ENCODE data around the gene PLD4.

The PLD4 gene

DNA sequence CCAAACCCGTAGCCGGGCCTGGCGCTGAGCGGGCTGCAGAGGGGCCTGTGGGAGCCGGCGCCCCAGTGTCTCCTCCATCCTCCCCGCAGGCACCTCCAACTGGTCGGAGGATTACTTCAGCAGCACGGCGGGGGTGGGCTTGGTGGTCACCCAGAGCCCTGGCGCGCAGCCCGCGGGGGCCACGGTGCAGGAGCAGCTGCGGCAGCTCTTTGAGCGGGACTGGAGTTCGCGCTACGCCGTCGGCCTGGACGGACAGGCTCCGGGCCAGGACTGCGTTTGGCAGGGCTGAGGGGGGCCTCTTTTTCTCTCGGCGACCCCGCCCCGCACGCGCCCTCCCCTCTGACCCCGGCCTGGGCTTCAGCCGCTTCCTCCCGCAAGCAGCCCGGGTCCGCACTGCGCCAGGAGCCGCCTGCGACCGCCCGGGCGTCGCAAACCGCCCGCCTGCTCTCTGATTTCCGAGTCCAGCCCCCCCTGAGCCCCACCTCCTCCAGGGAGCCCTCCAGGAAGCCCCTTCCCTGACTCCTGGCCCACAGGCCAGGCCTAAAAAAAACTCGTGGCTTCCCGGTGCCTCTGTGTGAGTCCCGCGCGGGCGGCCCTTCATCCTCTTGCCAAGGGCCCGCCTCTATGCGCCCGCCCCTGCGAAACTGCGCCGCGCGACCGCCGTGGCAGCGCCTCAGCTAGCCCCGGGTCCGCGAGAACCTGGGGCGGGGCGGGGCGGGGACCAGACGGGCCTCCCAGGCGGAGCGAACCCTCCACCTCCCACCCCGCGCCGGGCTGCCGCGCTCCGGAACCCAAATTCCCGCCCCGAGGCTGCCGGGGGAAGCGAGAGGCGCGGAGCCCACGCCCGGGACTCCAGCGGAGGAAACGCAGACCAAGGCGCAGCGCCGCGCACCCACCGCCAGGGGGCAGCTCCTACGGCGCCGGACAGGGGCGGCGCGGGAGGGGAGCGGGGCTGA, 8.3 kb downstream of the PLD4 start:
- Histone ChIP-seq H2BK5ac (ENCODE audit: low read depth, low read length, poor library complexity, severe bottlenecking) (no peak overlapping the region), H3K14ac (ENCODE audit: low read length in 2 of 2) (no peak overlapping the region), H3K4me3 (ENCODE audit: insufficient read depth in 1 of 2, low read depth in 1 of 2, low read length in 2 of 2) (peak overlapping the region; percentile 50 to 69), H2BK15ac (ENCODE audit: low read depth, poor library complexity, severe bottlenecking) (peak overlapping the region; percentile 68), H4K91ac (ENCODE audit: low read length) (no peak overlapping the region), H2AFZ (ENCODE audit: low read depth, low read length) (peak overlapping the region; percentile 54), H3K18ac (ENCODE audit: low read depth in 1 of 2, low read length in 2 of 2) (peak overlapping the region; percentile 44 to 54), H3K79me1 (replicated peaks; ENCODE audit: low read length, poor library complexity, severe bottlenecking) (no peaks in the 10 kb centered on the region), H3K4me2 (ENCODE audit: low read length, poor library complexity, severe bottlenecking) (peak overlapping the region; percentile 85), H2BK120ac (ENCODE audit: low read depth, low read length) (peak overlapping the region; percentile 59), H3K4ac (ENCODE audit: low read depth in 1 of 2, low read length in 2 of 2) (peak overlapping the region in 1 of 2 experiments; percentile 26), H3K36me3 (ENCODE audit: control insufficient read depth in 1 of 2, insufficient read depth in 2 of 2, low read depth in 1 of 2, low read length in 2 of 2) (peaks cover 3 to 12% of the 10 kb centered on the region in 2 experiments), H4K8ac (ENCODE audit: low read length) (peak overlapping the region; percentile 53), H2AK5ac (ENCODE audit: low read length, severe bottlenecking) (no peak overlapping the region), H3K27ac (ENCODE audit: low read length, poor library complexity, severe bottlenecking) (no peak overlapping the region), H3K9me3 (ENCODE audit: control insufficient read depth, low read length) (no peaks in the 10 kb centered on the region), H3K23ac (ENCODE audit: low read length in 2 of 2) (peak overlapping the region in 1 of 2 experiments; percentile 6), H3K4me1 (ENCODE audit: control insufficient read depth, insufficient read depth, low read depth, low read length) (peaks cover 13% of the 10 kb centered on the region), H3K27me3 (ENCODE audit: control insufficient read depth in 1 of 2, insufficient read depth in 1 of 2, low read length in 2 of 2) (peaks cover 32 to 36% of the 10 kb centered on the region in 2 experiments), H2BK12ac (ENCODE audit: low read length in 2 of 2) (peak overlapping the region in 1 of 2 experiments; percentile 7), H3K9ac (ENCODE audit: low read length) (peak overlapping the region; percentile 65)
- 3% methylated on average over 73 of the region's 100 CpGs for WGBS
- peak; percentile 67 for DNase-seq

DNA sequence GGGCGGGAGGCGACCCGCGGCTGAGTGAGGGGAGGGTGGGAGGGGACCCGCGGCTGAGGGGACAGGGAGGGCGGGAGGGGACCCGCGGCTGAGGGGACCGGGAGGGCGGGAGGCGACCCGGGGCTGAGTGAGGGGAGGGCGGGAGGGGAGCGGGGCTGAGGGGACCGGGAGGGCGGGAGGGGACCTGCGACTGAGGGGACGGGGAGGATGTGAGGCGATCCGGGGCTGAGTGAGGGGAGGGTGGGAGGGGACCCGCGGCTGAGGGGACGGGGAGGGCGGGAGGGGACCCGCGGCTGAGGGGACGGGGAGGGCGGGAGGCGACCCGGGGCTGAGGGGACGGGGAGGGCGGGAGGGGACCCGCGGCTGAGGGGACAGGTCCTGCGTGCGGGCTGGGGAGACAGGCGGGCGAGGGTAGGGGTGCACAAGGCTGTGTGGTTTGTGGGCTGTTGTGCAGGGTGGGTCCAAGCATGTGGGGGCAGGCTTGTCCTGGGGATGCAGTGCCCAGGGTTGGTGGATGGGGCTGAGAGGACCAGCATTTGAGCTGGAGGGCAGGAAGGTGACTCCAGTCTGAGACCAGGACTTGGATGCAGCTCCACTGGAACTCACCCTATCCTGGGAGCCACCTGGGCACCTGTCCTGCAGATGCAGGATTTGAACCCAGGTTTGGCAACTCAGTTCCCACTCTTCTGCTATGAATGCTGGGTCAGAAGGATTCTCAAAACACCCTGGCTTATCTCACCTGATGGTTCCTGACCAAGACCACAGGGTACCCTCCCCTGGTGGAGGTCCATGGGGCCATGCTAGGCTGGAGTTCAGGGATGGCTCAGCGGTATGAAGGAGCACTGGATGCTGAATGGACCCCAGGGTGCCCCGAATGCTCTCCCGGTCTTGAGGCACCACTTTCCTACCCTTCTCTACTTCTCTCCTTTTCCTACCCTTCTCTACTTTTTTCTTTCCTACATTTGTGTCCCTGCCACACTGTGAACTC, 9.4 kb downstream of the PLD4 start:
- WGBS = 31% methylated on average over 17 of the region's 42 CpGs

DNA sequence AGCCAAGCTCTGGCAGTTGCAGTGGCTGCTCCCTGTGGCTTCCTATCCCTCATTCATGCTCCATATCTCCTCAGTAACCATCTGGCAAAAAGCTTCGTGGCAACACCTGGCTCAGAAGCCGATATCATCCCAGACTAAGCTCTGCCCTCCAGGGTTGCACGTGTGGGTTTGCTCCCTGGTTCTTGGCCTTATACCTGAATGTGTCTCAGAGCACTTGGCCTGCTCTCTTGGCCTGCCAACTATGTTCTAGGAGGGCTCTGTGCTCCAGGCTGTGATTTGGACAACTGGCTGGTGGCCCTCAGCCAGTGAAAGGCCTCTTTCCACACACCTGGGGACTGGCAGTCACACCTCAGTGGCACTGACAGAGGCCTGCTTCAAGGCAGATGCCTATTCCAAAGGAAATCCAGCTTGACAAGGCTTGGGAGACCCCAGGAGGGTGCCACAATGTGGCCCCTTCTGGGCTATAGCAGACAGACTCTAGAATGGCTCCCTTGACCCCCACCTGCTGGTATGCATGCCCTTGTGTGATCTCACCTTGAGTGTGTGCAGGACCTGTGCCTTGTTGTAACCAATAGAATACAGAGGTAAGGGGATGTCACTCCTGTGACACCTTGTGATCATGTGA, 10.5 kb downstream of the PLD4 start:
- Histone ChIP-seq H4K91ac (ENCODE audit: low read length) (peak overlapping the region; percentile 14), H3K36me3 (ENCODE audit: control insufficient read depth in 1 of 2, insufficient read depth in 2 of 2, low read depth in 1 of 2, low read length in 2 of 2) (peaks cover 14 to 33% of the 10 kb centered on the region in 2 experiments), H3K4me3 (ENCODE audit: insufficient read depth in 1 of 2, low read depth in 1 of 2, low read length in 2 of 2) (no peak overlapping the region), H3K4me1 (ENCODE audit: control insufficient read depth, insufficient read depth, low read depth, low read length) (peaks cover 13% of the 10 kb centered on the region), H2BK12ac (ENCODE audit: low read length in 2 of 2) (no peak overlapping the region), H2BK120ac (ENCODE audit: low read depth, low read length) (no peak overlapping the region), H3K14ac (ENCODE audit: low read length in 2 of 2) (no peak overlapping the region), H3K4ac (ENCODE audit: low read depth in 1 of 2, low read length in 2 of 2) (no peak overlapping the region), H3K4me2 (ENCODE audit: low read length, poor library complexity, severe bottlenecking) (no peak overlapping the region), H3K9me3 (ENCODE audit: control insufficient read depth, low read length) (no peaks in the 10 kb centered on the region), H3K9ac (ENCODE audit: low read length) (no peak overlapping the region), H2AK5ac (ENCODE audit: low read length, severe bottlenecking) (no peak overlapping the region), H3K27me3 (ENCODE audit: control insufficient read depth in 1 of 2, insufficient read depth in 1 of 2, low read length in 2 of 2) (peaks cover 20 to 36% of the 10 kb centered on the region in 2 experiments), H2BK5ac (ENCODE audit: low read depth, low read length, poor library complexity, severe bottlenecking) (no peak overlapping the region), H4K8ac (ENCODE audit: low read length) (no peak overlapping the region), H3K23ac (ENCODE audit: low read length in 2 of 2) (no peak overlapping the region), H3K79me1 (replicated peaks; ENCODE audit: low read length, poor library complexity, severe bottlenecking) (no peaks in the 10 kb centered on the region), H2AFZ (ENCODE audit: low read depth, low read length) (no peak overlapping the region), H3K18ac (ENCODE audit: low read depth in 1 of 2, low read length in 2 of 2) (no peak overlapping the region), H3K27ac (ENCODE audit: low read length, poor library complexity, severe bottlenecking) (no peak overlapping the region), H2BK15ac (ENCODE audit: low read depth, poor library complexity, severe bottlenecking) (no peak overlapping the region)
- no peak for DNase-seq
- 86% methylated on average over 3 of the region's 3 CpGs for WGBS

More for the DNA sequence above, 9.4 kb downstream of the PLD4 start:
- Histone ChIP-seq H3K27me3 (ENCODE audit: control insufficient read depth in 1 of 2, insufficient read depth in 1 of 2, low read length in 2 of 2) (peaks cover 26 to 36% of the 10 kb centered on the region in 2 experiments), H2AK5ac (ENCODE audit: low read length, severe bottlenecking) (no peak overlapping the region), H3K18ac (ENCODE audit: low read depth in 1 of 2, low read length in 2 of 2) (no peak overlapping the region), H3K36me3 (ENCODE audit: control insufficient read depth in 1 of 2, insufficient read depth in 2 of 2, low read depth in 1 of 2, low read length in 2 of 2) (peaks cover 5 to 22% of the 10 kb centered on the region in 2 experiments), H3K4me3 (ENCODE audit: insufficient read depth in 1 of 2, low read depth in 1 of 2, low read length in 2 of 2) (peak overlapping the region in 1 of 2 experiments; percentile 45), H3K4me2 (ENCODE audit: low read length, poor library complexity, severe bottlenecking) (no peak overlapping the region), H2BK15ac (ENCODE audit: low read depth, poor library complexity, severe bottlenecking) (no peak overlapping the region), H4K91ac (ENCODE audit: low read length) (no peak overlapping the region), H2AFZ (ENCODE audit: low read depth, low read length) (no peak overlapping the region), H4K8ac (ENCODE audit: low read length) (no peak overlapping the region), H2BK5ac (ENCODE audit: low read depth, low read length, poor library complexity, severe bottlenecking) (no peak overlapping the region), H2BK12ac (ENCODE audit: low read length in 2 of 2) (no peak overlapping the region), H3K14ac (ENCODE audit: low read length in 2 of 2) (no peak overlapping the region), H3K9ac (ENCODE audit: low read length) (peak overlapping the region; percentile 50), H2BK120ac (ENCODE audit: low read depth, low read length) (no peak overlapping the region), H3K79me1 (replicated peaks; ENCODE audit: low read length, poor library complexity, severe bottlenecking) (no peaks in the 10 kb centered on the region), H3K4ac (ENCODE audit: low read depth in 1 of 2, low read length in 2 of 2) (no peak overlapping the region), H3K23ac (ENCODE audit: low read length in 2 of 2) (peak overlapping the region in 1 of 2 experiments; percentile 77), H3K9me3 (ENCODE audit: control insufficient read depth, low read length) (no peaks in the 10 kb centered on the region), H3K4me1 (ENCODE audit: control insufficient read depth, insufficient read depth, low read depth, low read length) (peaks cover 13% of the 10 kb centered on the region), H3K27ac (ENCODE audit: low read length, poor library complexity, severe bottlenecking) (no peak overlapping the region)
- no peak for DNase-seq
